ENCODE data around the gene LUZP2. TPM values are rescaled to one million over a fixed set of nuclear protein-coding genes. Genes with fewer than 3 reads are reported as not detected.

LUZP2 gene
- total RNA-seq, 3 donors from 2014 or later, result 0.96 to 5.0 (median 2.9) TPM

DNA sequence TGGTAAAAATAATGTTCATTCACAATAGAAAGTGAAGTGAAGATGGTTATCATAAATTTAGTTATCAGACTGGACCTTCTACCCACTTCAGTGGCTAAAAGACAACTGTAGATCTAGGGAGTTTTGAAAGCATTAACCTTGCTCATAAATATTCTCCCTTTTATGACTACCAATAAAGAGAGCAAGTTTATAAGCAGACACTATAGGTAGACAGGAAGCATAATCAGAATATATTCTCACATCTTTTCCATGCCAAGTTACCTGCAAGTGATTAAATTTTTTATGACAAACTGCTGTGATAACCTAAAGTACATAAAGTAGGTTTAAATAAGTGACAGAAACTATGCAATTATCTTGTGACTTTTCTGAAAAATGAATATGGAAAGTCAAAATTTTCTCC, 62.5 kb downstream of the LUZP2 start:
- DNase-seq (ENCODE audit: low spot score in 2 of 2), result no peak
- H3K27me3 ChIP-seq, result no peaks in the 10 kb centered on the region
- H3K36me3 ChIP-seq, result no peaks in the 10 kb centered on the region
- no peak overlapping the region for H3K27ac ChIP-seq
- H3K4me1 ChIP-seq, result no peaks in the 10 kb centered on the region
- TF ChIP-seq, protein P1, sequence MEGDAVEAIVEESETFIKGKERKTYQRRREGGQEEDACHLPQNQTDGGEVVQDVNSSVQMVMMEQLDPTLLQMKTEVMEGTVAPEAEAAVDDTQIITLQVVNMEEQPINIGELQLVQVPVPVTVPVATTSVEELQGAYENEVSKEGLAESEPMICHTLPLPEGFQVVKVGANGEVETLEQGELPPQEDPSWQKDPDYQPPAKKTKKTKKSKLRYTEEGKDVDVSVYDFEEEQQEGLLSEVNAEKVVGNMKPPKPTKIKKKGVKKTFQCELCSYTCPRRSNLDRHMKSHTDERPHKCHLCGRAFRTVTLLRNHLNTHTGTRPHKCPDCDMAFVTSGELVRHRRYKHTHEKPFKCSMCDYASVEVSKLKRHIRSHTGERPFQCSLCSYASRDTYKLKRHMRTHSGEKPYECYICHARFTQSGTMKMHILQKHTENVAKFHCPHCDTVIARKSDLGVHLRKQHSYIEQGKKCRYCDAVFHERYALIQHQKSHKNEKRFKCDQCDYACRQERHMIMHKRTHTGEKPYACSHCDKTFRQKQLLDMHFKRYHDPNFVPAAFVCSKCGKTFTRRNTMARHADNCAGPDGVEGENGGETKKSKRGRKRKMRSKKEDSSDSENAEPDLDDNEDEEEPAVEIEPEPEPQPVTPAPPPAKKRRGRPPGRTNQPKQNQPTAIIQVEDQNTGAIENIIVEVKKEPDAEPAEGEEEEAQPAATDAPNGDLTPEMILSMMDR (IDR thresholded peaks at IDR 0.05), result no peak
- TF ChIP-seq POLR2A (IDR thresholded peaks at IDR 0.05) (no peak), POLR2AphosphoS5 (IDR thresholded peaks at IDR 0.05) (no peak)
- no peak overlapping the region for H3K4me3 ChIP-seq
- no peaks in the 10 kb centered on the region for H3K9me3 ChIP-seq
- intact Hi-C loops (cut with DNase I; ENCODE audit: low total_unique reads), result no loop called here

DNA sequence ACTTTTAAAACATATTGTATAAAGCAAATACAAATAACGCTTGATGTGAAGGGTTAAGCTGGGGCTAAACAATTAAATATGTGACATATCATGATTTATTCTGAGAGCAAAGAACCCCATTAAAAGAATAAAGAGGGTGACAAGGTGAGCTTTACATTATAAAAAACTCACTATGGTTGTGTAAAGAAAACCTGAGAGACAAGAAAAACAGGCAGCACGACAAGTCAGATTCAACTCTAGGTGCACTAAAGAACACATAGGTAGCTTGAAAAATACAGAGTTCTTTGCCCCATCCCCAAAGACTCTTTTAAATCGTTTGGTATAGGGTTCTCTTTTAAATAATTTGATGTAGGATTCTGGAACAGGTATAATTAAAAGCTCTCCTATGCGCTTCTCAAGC, 63.5 kb downstream of the LUZP2 start:
- Histone ChIP-seq H3K27me3 (no peaks in the 10 kb centered on the region), H3K27ac (no peak overlapping the region), H3K36me3 (no peaks in the 10 kb centered on the region), H3K9me3 (no peaks in the 10 kb centered on the region), H3K4me3 (no peak overlapping the region), H3K4me1 (no peaks in the 10 kb centered on the region)
- no peak for DNase-seq (ENCODE audit: low spot score in 2 of 2)
- TF ChIP-seq, protein P1 (IDR thresholded peaks at IDR 0.05), result no peak
- no peak for TF ChIP-seq POLR2A (IDR thresholded peaks at IDR 0.05)
- no peak for TF ChIP-seq POLR2AphosphoS5 (IDR thresholded peaks at IDR 0.05)
- intact Hi-C loops (cut with DNase I; ENCODE audit: low total_unique reads), result no loop called here

DNA sequence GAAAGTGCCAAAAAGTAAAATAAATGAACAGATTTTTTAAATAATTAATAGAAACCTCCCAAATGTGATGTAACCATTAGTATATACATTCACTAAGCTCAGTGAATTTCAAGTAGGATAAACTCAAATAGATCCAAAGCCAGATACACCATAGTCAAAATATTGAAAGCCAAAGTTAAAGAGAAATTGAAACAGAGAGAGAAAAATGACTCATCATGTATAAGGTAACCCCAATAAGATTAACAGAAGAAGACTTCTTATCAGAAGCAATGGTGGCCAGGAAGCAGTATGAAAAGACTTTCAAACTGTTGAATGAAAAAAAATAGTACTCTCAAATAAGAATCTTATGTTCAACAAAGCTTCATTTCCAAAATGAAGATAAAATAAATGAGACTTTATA, 70.5 kb downstream of the LUZP2 start:
- no peak for DNase-seq (ENCODE audit: low spot score in 2 of 2)
- no peak for TF ChIP-seq POLR2A (IDR thresholded peaks at IDR 0.05)
- TF ChIP-seq, protein P1 (IDR thresholded peaks at IDR 0.05), result no peak
- TF ChIP-seq POLR2AphosphoS5 (IDR thresholded peaks at IDR 0.05), result no peak

DNA sequence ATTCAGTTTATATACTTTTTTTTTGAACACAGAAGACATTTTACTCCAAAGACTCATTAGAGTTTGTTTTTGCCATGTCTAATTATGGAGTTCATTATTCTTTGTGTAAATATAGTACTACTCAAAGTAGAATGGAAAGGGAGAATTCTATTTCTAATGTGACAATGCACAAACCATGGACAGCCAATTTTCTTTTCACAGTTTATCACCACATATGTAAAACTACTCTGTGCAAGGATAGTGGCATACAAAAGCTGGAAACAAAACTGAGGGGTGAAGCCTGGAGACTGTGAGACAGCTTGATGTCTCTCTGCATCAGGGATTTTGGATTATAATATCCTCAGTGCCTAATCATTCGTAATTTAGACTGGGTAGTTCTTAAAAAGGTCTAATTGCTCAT, 75.5 kb downstream of the LUZP2 start:
- intact Hi-C loops (cut with DNase I; ENCODE audit: low total_unique reads), result loop anchor here (10.0 kb wide), 1 partner anchor 288 kb away; no protein-coding TSS in a partner anchor
- Histone ChIP-seq H3K27me3 (no peaks in the 10 kb centered on the region), H3K27ac (no peak overlapping the region), H3K4me1 (no peaks in the 10 kb centered on the region), H3K4me3 (no peak overlapping the region), H3K36me3 (no peaks in the 10 kb centered on the region), H3K9me3 (no peaks in the 10 kb centered on the region)
- DNase-seq (ENCODE audit: low spot score in 2 of 2), result no peak
- TF ChIP-seq POLR2A (IDR thresholded peaks at IDR 0.05), result no peak
- no peak for TF ChIP-seq POLR2AphosphoS5 (IDR thresholded peaks at IDR 0.05)
- TF ChIP-seq, protein P1 (IDR thresholded peaks at IDR 0.05), result no peak

More for the DNA sequence above, 70.5 kb downstream of the LUZP2 start:
- no peaks in the 10 kb centered on the region for H3K9me3 ChIP-seq
- intact Hi-C loops (cut with DNase I; ENCODE audit: low total_unique reads), result no loop called here
- no peak overlapping the region for H3K4me3 ChIP-seq
- no peaks in the 10 kb centered on the region for H3K27me3 ChIP-seq
- no peaks in the 10 kb centered on the region for H3K4me1 ChIP-seq
- H3K27ac ChIP-seq, result no peak overlapping the region
- no peaks in the 10 kb centered on the region for H3K36me3 ChIP-seq

DNA sequence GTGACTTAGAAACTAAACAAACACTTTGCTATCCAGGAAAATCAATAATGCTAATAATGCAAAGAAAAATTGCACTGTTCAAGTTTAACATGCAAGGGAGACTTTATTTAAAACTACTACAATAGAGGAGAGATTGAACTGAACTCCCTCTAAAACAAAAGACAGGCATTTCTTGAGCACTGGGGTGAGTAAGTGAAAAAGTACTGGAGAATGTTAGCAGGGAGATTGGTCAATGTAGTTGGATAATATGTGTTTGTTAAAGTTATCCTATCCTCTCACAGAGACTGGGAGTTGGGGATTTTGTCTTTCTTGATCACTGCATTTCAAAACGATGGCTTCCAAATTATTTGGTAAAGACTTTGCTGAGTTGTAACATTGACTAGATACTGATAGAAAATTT, 77.6 kb downstream of the LUZP2 start:
- no peak overlapping the region for H3K4me3 ChIP-seq
- H3K36me3 ChIP-seq, result no peaks in the 10 kb centered on the region
- intact Hi-C loops (cut with DNase I; ENCODE audit: low total_unique reads), result loop anchor here (10.0 kb wide), 1 partner anchor 290 kb away; no protein-coding TSS in a partner anchor
- no peaks in the 10 kb centered on the region for H3K9me3 ChIP-seq
- no peaks in the 10 kb centered on the region for H3K4me1 ChIP-seq
- DNase-seq (ENCODE audit: low spot score in 2 of 2), result no peak
- H3K27me3 ChIP-seq, result no peaks in the 10 kb centered on the region
- TF ChIP-seq POLR2A (IDR thresholded peaks at IDR 0.05), result no peak
- no peak for TF ChIP-seq POLR2AphosphoS5 (IDR thresholded peaks at IDR 0.05)
- TF ChIP-seq, protein P1 (IDR thresholded peaks at IDR 0.05), result no peak
- H3K27ac ChIP-seq, result no peak overlapping the region
